WTC11 (cell line): Measurements from ENCODE around the gene GRIK2. TPM values are rescaled to one million over a fixed set of nuclear protein-coding genes. Genes with fewer than 3 reads are reported as not detected.

Experiments
- ATAC-seq: fragments of 200-7000 bp; cut with Tn5 transposase; 2 replicates; pipeline ENCODE4 v1.10.0; 2021; ENCODE audit warnings: mild to moderate bottlenecking, moderate library complexity
- CTCF ChIA-PET: fragments of 300-600 bp; sonication (Branson Sonifier 250); formaldehyde crosslinking; loops from one replicate; lab custom pipeline; 2021; ENCODE audit warnings: antibody characterized with exemption; lab: Charles Lee
- POLR2A ChIA-PET: fragments of 350-600 bp; sonication (Branson Sonifier 250); formaldehyde crosslinking; loops from one replicate; lab custom pipeline; 2021; ENCODE audit warnings: antibody characterized with exemption; lab: Charles Lee
- DNase-seq: peaks from one replicate; pipeline ENCODE4 v3.0.0; 2021; ENCODE audit warnings: low spot score
- H3K27ac Mint-ChIP-seq: 2 replicates; pipeline ENCODE4 v1.8.0; 2021; ENCODE audit warnings: mixed read lengths
- H3K27me3 Mint-ChIP-seq: 2 replicates; pipeline ENCODE4 v1.8.0; 2021; ENCODE audit warnings: low read depth, mild to moderate bottlenecking, moderate library complexity, mixed read lengths
- H3K36me3 Mint-ChIP-seq: 2 replicates; pipeline ENCODE4 v1.8.0; 2021; ENCODE audit warnings: mixed read lengths
- H3K4me1 Mint-ChIP-seq: 2 replicates; pipeline ENCODE4 v1.8.0; 2022; ENCODE audit warnings: mixed read lengths
- H3K4me3 Mint-ChIP-seq: 2 replicates; pipeline ENCODE4 v1.8.0; 2021; ENCODE audit warnings: mild to moderate bottlenecking, moderate library complexity, mixed read lengths
- H3K9me3 Mint-ChIP-seq: 2 replicates; pipeline ENCODE4 v1.8.0; 2021; ENCODE audit warnings: mixed read lengths
- ATF1 ChIP-seq: sonication (generic); formaldehyde crosslinking; IDR thresholded peaks from 2 replicates; pipeline ENCODE4 v1.8.1; 2023; ENCODE audit warnings: mild to moderate bottlenecking, moderate library complexity, missing genetic modification reagents
- CDX4 ChIP-seq: fragments of 250-450 bp; sonication (Bioruptor Pico); IDR thresholded peaks from 2 replicates; pipeline ENCODE4 v1.9.0; 2021; ENCODE audit warnings: moderate library complexity, mild to moderate bottlenecking, inconsistent platforms, borderline replicate concordance
- ETV6 ChIP-seq: sonication (generic); formaldehyde crosslinking; IDR thresholded peaks from 2 replicates; pipeline ENCODE4 v1.8.1; 2022; ENCODE audit warnings: mild to moderate bottlenecking, missing genetic modification reagents
- FOXP1 ChIP-seq: sonication (generic); formaldehyde crosslinking; IDR thresholded peaks from 2 replicates; pipeline ENCODE4 v1.8.0; 2022; ENCODE audit warnings: missing genetic modification reagents, mild to moderate bottlenecking, moderate library complexity, borderline replicate concordance
- HMGXB4 ChIP-seq: sonication (generic); formaldehyde crosslinking; IDR thresholded peaks from 2 replicates; pipeline ENCODE4 v1.8.1; 2023; ENCODE audit warnings: mild to moderate bottlenecking, moderate library complexity, missing genetic modification reagents
- JUN ChIP-seq: sonication (generic); formaldehyde crosslinking; IDR thresholded peaks from 2 replicates; pipeline ENCODE4 v1.8.0; 2023; ENCODE audit warnings: mild to moderate bottlenecking, missing genetic modification reagents
- MYBL2 ChIP-seq: sonication (generic); formaldehyde crosslinking; IDR thresholded peaks from 2 replicates; pipeline ENCODE4 v1.8.1; 2023; ENCODE audit warnings: mild to moderate bottlenecking, moderate library complexity, missing genetic modification reagents
- NFYB ChIP-seq: sonication (generic); formaldehyde crosslinking; conservative IDR thresholded peaks from 2 replicates; pipeline ENCODE4 v1.8.0; 2022; ENCODE audit warnings: low read depth, missing genetic modification reagents
- PRDM15 ChIP-seq: sonication (generic); formaldehyde crosslinking; IDR thresholded peaks from 2 replicates; pipeline ENCODE4 v1.8.0; 2022; ENCODE audit warnings: missing genetic modification reagents
- SMAD3 ChIP-seq: sonication (generic); formaldehyde crosslinking; IDR thresholded peaks from 2 replicates; pipeline ENCODE4 v1.8.0; 2022; ENCODE audit warnings: missing genetic modification reagents, mild to moderate bottlenecking, borderline replicate concordance
- USF1 ChIP-seq: sonication (generic); formaldehyde crosslinking; IDR thresholded peaks from 2 replicates; pipeline ENCODE4 v1.8.0; 2022; ENCODE audit warnings: mild to moderate bottlenecking, missing genetic modification reagents
- ZBTB21 ChIP-seq: sonication (generic); formaldehyde crosslinking; IDR thresholded peaks from 2 replicates; pipeline ENCODE4 v1.8.1; 2023; ENCODE audit warnings: mild to moderate bottlenecking, missing genetic modification reagents, borderline replicate concordance
- ZNF121 ChIP-seq: sonication (generic); formaldehyde crosslinking; IDR thresholded peaks from 2 replicates; pipeline ENCODE4 v1.8.0; 2023; ENCODE audit warnings: missing genetic modification reagents
- ZNF219 ChIP-seq: sonication (generic); formaldehyde crosslinking; IDR thresholded peaks from 2 replicates; pipeline ENCODE4 v1.8.0; 2023; ENCODE audit warnings: missing genetic modification reagents, mild to moderate bottlenecking, borderline replicate concordance
- total RNA-seq: library from RNA; stranded (reverse); gene quantifications from 3 replicates; pipeline ENCODE4 v1.2.3, GENCODE V29; 2021
- TF ChIP-seq, protein P1 (sequence below): sonication (generic); formaldehyde crosslinking; IDR thresholded peaks from 2 replicates; pipeline ENCODE4 v1.8.1; 2022; ENCODE audit warnings: low read depth, missing genetic modification reagents, borderline replicate concordance
- TF ChIP-seq, protein P2 (sequence below): fragments of 250-450 bp; sonication (Bioruptor Pico); IDR thresholded peaks from 2 replicates; pipeline ENCODE4 v1.9.0; 2021; ENCODE audit warnings: mild to moderate bottlenecking
- TF ChIP-seq, protein P3 (sequence below): sonication (generic); formaldehyde crosslinking; IDR thresholded peaks from 2 replicates; pipeline ENCODE4 v1.8.1; 2022; ENCODE audit warnings: mild to moderate bottlenecking, missing genetic modification reagents, moderate library complexity, borderline replicate concordance
- TF ChIP-seq, protein P4 (sequence below): sonication (generic); formaldehyde crosslinking; IDR thresholded peaks from 2 replicates; pipeline ENCODE4 v1.8.1; 2022; ENCODE audit warnings: missing genetic modification reagents, borderline replicate concordance

The GRIK2 gene
- total RNA-seq, 1 experiment from 2014 or later = 2.7 TPM

DNA sequence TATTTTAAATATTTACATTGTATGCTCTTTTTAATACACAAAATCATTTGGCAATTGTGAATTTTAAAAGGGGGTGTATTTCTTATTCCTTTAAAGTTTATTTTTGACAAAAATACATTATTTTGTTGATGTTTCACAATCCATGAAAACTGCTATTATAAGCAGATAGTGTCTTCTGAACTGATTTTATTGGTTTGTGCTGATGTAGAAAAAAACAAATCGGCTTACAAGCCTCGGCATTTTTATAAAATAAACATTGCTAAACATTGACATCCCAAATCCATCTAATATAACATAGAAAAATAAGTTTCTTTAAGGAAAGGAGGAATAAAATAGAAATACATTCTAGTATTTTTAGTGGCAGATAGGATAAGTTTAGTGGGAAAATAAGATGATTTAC, 634.7 kb downstream of the GRIK2 start (continued):
- TF ChIP-seq ZNF219 (CRISPR knock-in tag) (no peak), HMGXB4 (CRISPR knock-in tag) (no peak), CDX4 (no peak), ZNF121 (no peak)

- H3K4me1 Mint-ChIP-seq = peaks cover 9% of the 10 kb centered on the region
- no peaks in the 10 kb centered on the region for H3K36me3 Mint-ChIP-seq
- TF ChIP-seq FOXP1 (CRISPR knock-in tag) (no peak), MYBL2 (CRISPR knock-in tag) (no peak), JUN (CRISPR knock-in tag) (no peak), ETV6 (CRISPR knock-in tag) (no peak), SMAD3 (no peak), ATF1 (CRISPR knock-in tag) (no peak), USF1 (no peak), ZBTB21 (no peak), NFYB (CRISPR knock-in tag) (no peak), PRDM15 (CRISPR knock-in tag) (no peak)
- TF ChIP-seq, protein P1, sequence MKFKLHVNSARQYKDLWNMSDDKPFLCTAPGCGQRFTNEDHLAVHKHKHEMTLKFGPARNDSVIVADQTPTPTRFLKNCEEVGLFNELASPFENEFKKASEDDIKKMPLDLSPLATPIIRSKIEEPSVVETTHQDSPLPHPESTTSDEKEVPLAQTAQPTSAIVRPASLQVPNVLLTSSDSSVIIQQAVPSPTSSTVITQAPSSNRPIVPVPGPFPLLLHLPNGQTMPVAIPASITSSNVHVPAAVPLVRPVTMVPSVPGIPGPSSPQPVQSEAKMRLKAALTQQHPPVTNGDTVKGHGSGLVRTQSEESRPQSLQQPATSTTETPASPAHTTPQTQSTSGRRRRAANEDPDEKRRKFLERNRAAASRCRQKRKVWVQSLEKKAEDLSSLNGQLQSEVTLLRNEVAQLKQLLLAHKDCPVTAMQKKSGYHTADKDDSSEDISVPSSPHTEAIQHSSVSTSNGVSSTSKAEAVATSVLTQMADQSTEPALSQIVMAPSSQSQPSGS (CRISPR knock-in tag) = no peak
- TF ChIP-seq, protein P2, sequence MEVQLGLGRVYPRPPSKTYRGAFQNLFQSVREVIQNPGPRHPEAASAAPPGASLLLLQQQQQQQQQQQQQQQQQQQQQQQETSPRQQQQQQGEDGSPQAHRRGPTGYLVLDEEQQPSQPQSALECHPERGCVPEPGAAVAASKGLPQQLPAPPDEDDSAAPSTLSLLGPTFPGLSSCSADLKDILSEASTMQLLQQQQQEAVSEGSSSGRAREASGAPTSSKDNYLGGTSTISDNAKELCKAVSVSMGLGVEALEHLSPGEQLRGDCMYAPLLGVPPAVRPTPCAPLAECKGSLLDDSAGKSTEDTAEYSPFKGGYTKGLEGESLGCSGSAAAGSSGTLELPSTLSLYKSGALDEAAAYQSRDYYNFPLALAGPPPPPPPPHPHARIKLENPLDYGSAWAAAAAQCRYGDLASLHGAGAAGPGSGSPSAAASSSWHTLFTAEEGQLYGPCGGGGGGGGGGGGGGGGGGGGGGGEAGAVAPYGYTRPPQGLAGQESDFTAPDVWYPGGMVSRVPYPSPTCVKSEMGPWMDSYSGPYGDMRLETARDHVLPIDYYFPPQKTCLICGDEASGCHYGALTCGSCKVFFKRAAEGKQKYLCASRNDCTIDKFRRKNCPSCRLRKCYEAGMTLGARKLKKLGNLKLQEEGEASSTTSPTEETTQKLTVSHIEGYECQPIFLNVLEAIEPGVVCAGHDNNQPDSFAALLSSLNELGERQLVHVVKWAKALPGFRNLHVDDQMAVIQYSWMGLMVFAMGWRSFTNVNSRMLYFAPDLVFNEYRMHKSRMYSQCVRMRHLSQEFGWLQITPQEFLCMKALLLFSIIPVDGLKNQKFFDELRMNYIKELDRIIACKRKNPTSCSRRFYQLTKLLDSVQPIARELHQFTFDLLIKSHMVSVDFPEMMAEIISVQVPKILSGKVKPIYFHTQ (CRISPR knock-in tag) = no peak
- TF ChIP-seq, protein P3, sequence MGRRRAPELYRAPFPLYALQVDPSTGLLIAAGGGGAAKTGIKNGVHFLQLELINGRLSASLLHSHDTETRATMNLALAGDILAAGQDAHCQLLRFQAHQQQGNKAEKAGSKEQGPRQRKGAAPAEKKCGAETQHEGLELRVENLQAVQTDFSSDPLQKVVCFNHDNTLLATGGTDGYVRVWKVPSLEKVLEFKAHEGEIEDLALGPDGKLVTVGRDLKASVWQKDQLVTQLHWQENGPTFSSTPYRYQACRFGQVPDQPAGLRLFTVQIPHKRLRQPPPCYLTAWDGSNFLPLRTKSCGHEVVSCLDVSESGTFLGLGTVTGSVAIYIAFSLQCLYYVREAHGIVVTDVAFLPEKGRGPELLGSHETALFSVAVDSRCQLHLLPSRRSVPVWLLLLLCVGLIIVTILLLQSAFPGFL = no peak
- TF ChIP-seq, protein P4, sequence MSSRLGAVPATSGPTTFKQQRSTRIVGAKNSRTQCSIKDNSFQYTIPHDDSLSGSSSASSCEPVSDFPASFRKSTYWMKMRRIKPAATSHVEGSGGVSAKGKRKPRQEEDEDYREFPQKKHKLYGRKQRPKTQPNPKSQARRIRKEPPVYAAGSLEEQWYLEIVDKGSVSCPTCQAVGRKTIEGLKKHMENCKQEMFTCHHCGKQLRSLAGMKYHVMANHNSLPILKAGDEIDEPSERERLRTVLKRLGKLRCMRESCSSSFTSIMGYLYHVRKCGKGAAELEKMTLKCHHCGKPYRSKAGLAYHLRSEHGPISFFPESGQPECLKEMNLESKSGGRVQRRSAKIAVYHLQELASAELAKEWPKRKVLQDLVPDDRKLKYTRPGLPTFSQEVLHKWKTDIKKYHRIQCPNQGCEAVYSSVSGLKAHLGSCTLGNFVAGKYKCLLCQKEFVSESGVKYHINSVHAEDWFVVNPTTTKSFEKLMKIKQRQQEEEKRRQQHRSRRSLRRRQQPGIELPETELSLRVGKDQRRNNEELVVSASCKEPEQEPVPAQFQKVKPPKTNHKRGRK (CRISPR knock-in tag) = no peak
- no peak overlapping the region for H3K4me3 Mint-ChIP-seq
- H3K9me3 Mint-ChIP-seq = peaks cover 9% of the 10 kb centered on the region
- no peak for ATAC-seq
- no peak for DNase-seq
- H3K27me3 Mint-ChIP-seq = no peaks in the 10 kb centered on the region
- H3K27ac Mint-ChIP-seq = no peak overlapping the region
- POLR2A ChIA-PET = no interaction called here
- CTCF ChIA-PET = interaction anchor here (0.6 kb wide), 1 partner anchor 13 kb away, joined by 3 read pairs; no protein-coding TSS in a partner anchor
Observed at GRCh38 chr6:102038964-102039363, 645.5 kb downstream of the GRIK2 start.
